Measurements from ENCODE around the gene STON2. TPM values are rescaled to one million over a fixed set of nuclear protein-coding genes. Genes with fewer than 3 reads are reported as not detected.

Gene STON2
- total RNA-seq, 1 experiment from 2014 or later: 12.3 TPM

- no peak overlapping the region for H3K9ac ChIP-seq (ENCODE audit: low read length)
- no peak overlapping the region for H3K4me2 ChIP-seq (ENCODE audit: low read length)
- DNase-seq (no peak), ATAC-seq (no peak)
- H3K4me3 ChIP-seq (ENCODE audit: low read length): no peak overlapping the region
- H3K27me3 ChIP-seq (ENCODE audit: low read length): no peaks in the 10 kb centered on the region
- H3K79me2 ChIP-seq (ENCODE audit: low read length): no peaks in the 10 kb centered on the region
- no peak overlapping the region for H2AFZ ChIP-seq (ENCODE audit: low read length)
- H3K27ac ChIP-seq (ENCODE audit: low read length): no peak overlapping the region
- H4K20me1 ChIP-seq (ENCODE audit: low read length): no peaks in the 10 kb centered on the region
- no peaks in the 10 kb centered on the region for H3K9me3 ChIP-seq (ENCODE audit: low read length)
- H3K36me3 ChIP-seq (ENCODE audit: low read depth, low read length): no peaks in the 10 kb centered on the region
- ChIA-PET CTCF (no interaction called here), POLR2A (ENCODE audit: unreplicated experiment) (no interaction called here)
- BruUV-seq (replicated peaks): no TSS peak
- intact Hi-C loops (cut with micrococcal nuclease): no loop called here
- no peaks in the 10 kb centered on the region for H3F3A ChIP-seq (ENCODE audit: low read length, unreplicated experiment)
- H3K4me1 ChIP-seq (ENCODE audit: insufficient read depth, low read length): peaks cover 13% of the 10 kb centered on the region
- no peaks in the 10 kb centered on the region for H3K9me2 ChIP-seq (replicated peaks; ENCODE audit: low read length)
- TF ChIP-seq EZH2phosphoT487 (IDR thresholded peaks at IDR 0.05; ENCODE audit: borderline replicate concordance, low read length): no peak
- no peak for TF ChIP-seq EZH2 (IDR thresholded peaks at IDR 0.05; ENCODE audit: low read length, unreplicated experiment)
- TF ChIP-seq CTCF (conservative IDR thresholded peaks at IDR 0.05; ENCODE audit: low read depth, low read length): no peak
Observed at GRCh38 chr14:81363746-81364378, 36.3 kb downstream of the STON2 start.

GRCh38 chr14:81353691-81354323 is 46.3 kb downstream of the STON2 start:
- BruUV-seq (replicated peaks): no TSS peak

More at GRCh38 chr14:81353691-81354323, 46.3 kb downstream of the STON2 start:
- no peak overlapping the region for H3K4me2 ChIP-seq (ENCODE audit: low read length)
- ATAC-seq (no peak), DNase-seq (no peak)
- no peaks in the 10 kb centered on the region for H4K20me1 ChIP-seq (ENCODE audit: low read length)
- H3K36me3 ChIP-seq (ENCODE audit: low read depth, low read length): no peaks in the 10 kb centered on the region
- CTCF ChIA-PET: no interaction called here
- H3K4me3 ChIP-seq (ENCODE audit: low read length): no peak overlapping the region
- H3F3A ChIP-seq (ENCODE audit: low read length, unreplicated experiment): no peaks in the 10 kb centered on the region
- no peak overlapping the region for H3K27ac ChIP-seq (ENCODE audit: low read length)
- intact Hi-C loops (cut with micrococcal nuclease): no loop called here
- no peaks in the 10 kb centered on the region for H3K27me3 ChIP-seq (ENCODE audit: low read length)
- no peak overlapping the region for H2AFZ ChIP-seq (ENCODE audit: low read length)
- H3K9me3 ChIP-seq (ENCODE audit: low read length): no peaks in the 10 kb centered on the region
- POLR2A ChIA-PET (ENCODE audit: unreplicated experiment): no interaction called here
- H3K79me2 ChIP-seq (ENCODE audit: low read length): no peaks in the 10 kb centered on the region
- TF ChIP-seq EZH2phosphoT487 (IDR thresholded peaks at IDR 0.05; ENCODE audit: borderline replicate concordance, low read length) (no peak), EZH2 (IDR thresholded peaks at IDR 0.05; ENCODE audit: low read length, unreplicated experiment) (no peak), CTCF (conservative IDR thresholded peaks at IDR 0.05; ENCODE audit: low read depth, low read length) (no peak)
- H3K4me1 ChIP-seq (ENCODE audit: insufficient read depth, low read length): no peaks in the 10 kb centered on the region
- no peak overlapping the region for H3K9ac ChIP-seq (ENCODE audit: low read length)
- H3K9me2 ChIP-seq (replicated peaks; ENCODE audit: low read length): no peaks in the 10 kb centered on the region
